DOHH2 (cell line): ENCODE measurements around the gene KRTAP10-12.

Experiments
- H3F3A ChIP-seq: fragments of 200-600 bp; sonication (generic), shearing (Covaris generic); 2 replicates; pipeline ENCODE4 v1.6.0; 2016; ENCODE audit warnings: antibody characterized with exemption, mild to moderate bottlenecking; ENCODE audit not compliant: control insufficient read depth, insufficient read depth
- H3K27ac ChIP-seq: fragments of 200-600 bp; sonication (generic); 2 replicates; pipeline ENCODE4 v1.5.1; 2014; ENCODE audit warnings: low read depth, mild to moderate bottlenecking, low read length, moderate library complexity
- H3K27me3 ChIP-seq: fragments of 200-600 bp; sonication (generic); 2 replicates; pipeline ENCODE4 v1.6.1; 2014; ENCODE audit warnings: mild to moderate bottlenecking, low read length, mixed read lengths; ENCODE audit not compliant: control insufficient read depth
- H3K36me3 ChIP-seq: fragments of 200-600 bp; sonication (generic); 2 replicates; pipeline ENCODE4 v1.6.1; 2014; ENCODE audit warnings: mild to moderate bottlenecking, low read length, moderate library complexity, mixed read lengths; ENCODE audit not compliant: control insufficient read depth
- H3K4me1 ChIP-seq: fragments of 200-600 bp; sonication (generic); 2 replicates; pipeline ENCODE4 v1.6.1; 2014; ENCODE audit warnings: mild to moderate bottlenecking, low read length, mixed read lengths; ENCODE audit not compliant: control insufficient read depth
- H3K4me2 ChIP-seq: fragments of 200-600 bp; sonication (generic); 2 replicates; pipeline ENCODE4 v1.6.0; 2014; ENCODE audit warnings: mild to moderate bottlenecking, low read length, moderate library complexity
- H3K4me3 ChIP-seq: fragments of 200-600 bp; sonication (generic); 2 replicates; pipeline ENCODE4 v1.5.1; 2014; ENCODE audit warnings: mild to moderate bottlenecking, low read length, mixed read lengths
- H3K79me2 ChIP-seq: fragments of 200-600 bp; sonication (generic); 2 replicates; pipeline ENCODE4 v1.6.1; 2014; ENCODE audit warnings: mild to moderate bottlenecking, low read length, mixed read lengths; ENCODE audit not compliant: control insufficient read depth
- H3K9me2 ChIP-seq: fragments of 200-600 bp; sonication (generic); replicated peaks from 2 replicates; pipeline ENCODE4 v1.6.1; 2014; ENCODE audit warnings: mild to moderate bottlenecking, low read length, mixed read lengths; ENCODE audit not compliant: control insufficient read depth
- H3K9me3 ChIP-seq: fragments of 200-600 bp; sonication (generic); 2 replicates; pipeline ENCODE4 v1.6.1; 2014; ENCODE audit warnings: antibody characterized with exemption, low read length, mixed read lengths; ENCODE audit not compliant: control insufficient read depth, insufficient read depth
- H4K20me1 ChIP-seq: fragments of 200-600 bp; sonication (generic); 2 replicates; pipeline ENCODE4 v1.6.0; 2014; ENCODE audit warnings: low read depth, mild to moderate bottlenecking, antibody characterized with exemption, low read length, moderate library complexity; ENCODE audit not compliant: control insufficient read depth, insufficient read depth
- EZH2phosphoT487 ChIP-seq: fragments of 200-600 bp; sonication (generic); IDR thresholded peaks from 2 replicates; pipeline ENCODE4 v1.6.1; 2017; ENCODE audit warnings: borderline replicate concordance, mild to moderate bottlenecking, antibody characterized with exemption, low read length, moderate library complexity, mixed read lengths
- TF ChIP-seq, protein P1 (sequence below): fragments of 200-600 bp; sonication (generic); IDR thresholded peaks from one replicate; pipeline ENCODE4 v1.5.1; 2014; ENCODE audit warnings: antibody characterized with exemption, mild to moderate bottlenecking, low read depth, low read length; ENCODE audit not compliant: poor library complexity, severe bottlenecking

Gene KRTAP10-12

GRCh38 chr21:44718571-44718970 is 21.6 kb downstream of the KRTAP10-12 start:
- H3K9me2 ChIP-seq: no peaks in the 10 kb centered on the region
- TF ChIP-seq, protein P1, sequence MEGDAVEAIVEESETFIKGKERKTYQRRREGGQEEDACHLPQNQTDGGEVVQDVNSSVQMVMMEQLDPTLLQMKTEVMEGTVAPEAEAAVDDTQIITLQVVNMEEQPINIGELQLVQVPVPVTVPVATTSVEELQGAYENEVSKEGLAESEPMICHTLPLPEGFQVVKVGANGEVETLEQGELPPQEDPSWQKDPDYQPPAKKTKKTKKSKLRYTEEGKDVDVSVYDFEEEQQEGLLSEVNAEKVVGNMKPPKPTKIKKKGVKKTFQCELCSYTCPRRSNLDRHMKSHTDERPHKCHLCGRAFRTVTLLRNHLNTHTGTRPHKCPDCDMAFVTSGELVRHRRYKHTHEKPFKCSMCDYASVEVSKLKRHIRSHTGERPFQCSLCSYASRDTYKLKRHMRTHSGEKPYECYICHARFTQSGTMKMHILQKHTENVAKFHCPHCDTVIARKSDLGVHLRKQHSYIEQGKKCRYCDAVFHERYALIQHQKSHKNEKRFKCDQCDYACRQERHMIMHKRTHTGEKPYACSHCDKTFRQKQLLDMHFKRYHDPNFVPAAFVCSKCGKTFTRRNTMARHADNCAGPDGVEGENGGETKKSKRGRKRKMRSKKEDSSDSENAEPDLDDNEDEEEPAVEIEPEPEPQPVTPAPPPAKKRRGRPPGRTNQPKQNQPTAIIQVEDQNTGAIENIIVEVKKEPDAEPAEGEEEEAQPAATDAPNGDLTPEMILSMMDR: peak; percentile 9
- TF ChIP-seq EZH2phosphoT487: no peak
- H3F3A ChIP-seq: no peaks in the 10 kb centered on the region
- H3K4me2 ChIP-seq: no peak overlapping the region
- H3K4me3 ChIP-seq: no peak overlapping the region
- H4K20me1 ChIP-seq: no peaks in the 10 kb centered on the region
- H3K27me3 ChIP-seq: peaks cover 35% of the 10 kb centered on the region
- no peaks in the 10 kb centered on the region for H3K36me3 ChIP-seq
- no peaks in the 10 kb centered on the region for H3K79me2 ChIP-seq
- no peaks in the 10 kb centered on the region for H3K9me3 ChIP-seq
- no peak overlapping the region for H3K27ac ChIP-seq
- no peaks in the 10 kb centered on the region for H3K4me1 ChIP-seq

DNA sequence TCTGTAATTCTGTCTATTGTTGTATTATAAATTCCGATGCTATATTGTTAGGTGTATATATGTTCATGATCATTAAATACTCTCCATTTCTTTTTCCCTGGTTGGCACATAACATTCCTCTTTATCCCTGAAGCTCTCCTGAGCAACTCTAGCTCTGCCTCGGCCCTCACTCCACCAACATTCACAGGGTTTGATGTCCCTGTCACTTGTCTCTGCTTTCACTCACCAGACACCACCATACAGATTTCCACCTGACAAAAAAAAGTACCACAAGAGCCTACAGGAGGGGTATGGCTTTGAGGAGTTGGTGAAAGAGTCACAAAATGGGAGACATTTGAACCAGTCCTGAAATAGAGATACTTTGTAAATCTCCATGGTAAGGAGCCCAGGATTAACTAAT is 23.2 kb downstream of the KRTAP10-12 start:
- TF ChIP-seq, protein P1: no peak
- TF ChIP-seq EZH2phosphoT487: no peak
- no peak overlapping the region for H3K27ac ChIP-seq
- H3F3A ChIP-seq: no peaks in the 10 kb centered on the region
- H4K20me1 ChIP-seq: no peaks in the 10 kb centered on the region
- peaks cover 29% of the 10 kb centered on the region for H3K27me3 ChIP-seq
- no peaks in the 10 kb centered on the region for H3K9me2 ChIP-seq
- no peak overlapping the region for H3K4me2 ChIP-seq
- H3K79me2 ChIP-seq: no peaks in the 10 kb centered on the region
- no peak overlapping the region for H3K4me3 ChIP-seq
- no peaks in the 10 kb centered on the region for H3K36me3 ChIP-seq
- H3K9me3 ChIP-seq: no peaks in the 10 kb centered on the region
- no peaks in the 10 kb centered on the region for H3K4me1 ChIP-seq

GRCh38 chr21:44722731-44723130 is 25.8 kb downstream of the KRTAP10-12 start:
- H3K27me3 ChIP-seq: peaks cover 21% of the 10 kb centered on the region
- H4K20me1 ChIP-seq: no peaks in the 10 kb centered on the region
- no peaks in the 10 kb centered on the region for H3F3A ChIP-seq
- no peak overlapping the region for H3K4me2 ChIP-seq
- H3K79me2 ChIP-seq: no peaks in the 10 kb centered on the region
- no peaks in the 10 kb centered on the region for H3K36me3 ChIP-seq
- H3K27ac ChIP-seq: no peak overlapping the region
- H3K9me2 ChIP-seq: no peaks in the 10 kb centered on the region
- TF ChIP-seq EZH2phosphoT487: no peak
- TF ChIP-seq, protein P1: no peak
- no peak overlapping the region for H3K4me3 ChIP-seq
- no peaks in the 10 kb centered on the region for H3K9me3 ChIP-seq
- H3K4me1 ChIP-seq: no peaks in the 10 kb centered on the region
